Ramos (cell line): ENCODE results near the gene TMEM223.
"Not testable (repeated sequence)": the region's sequence is repeated elsewhere in the genome, so short reads cannot be mapped to it uniquely, and the experiment has no call there.

Experiments used
- in situ Hi-C: fragments of 300-500 bp; cut with MboI; formaldehyde crosslinking; loops from one replicate; pipeline ENCODE4 v1.14.3; 2022; ENCODE audit warnings: low sequenced_read_pairs; ENCODE audit not compliant: unreplicated experiment

TMEM223 gene

GRCh38 chr11:62757846-62758788, 33.7 kb downstream of the TMEM223 start:
- in situ Hi-C loops: no loop called here

GRCh38 chr11:62755086-62755615, 36.7 kb downstream of the TMEM223 start:
- in situ Hi-C loops: no loop called here

- in situ Hi-C loops: no loop called here
These were observed 37.8 kb downstream of the TMEM223 start, which contains the start of gene ZBTB3 for GRCh38 chr11:62753736-62754603. Gene ZBTB3 (minus strand): TSS chr11:62754160. CDS start chr11:62753664, 496 bp downstream.

- in situ Hi-C loops: no loop called here
These were observed 38.6 kb downstream of the TMEM223 start for GRCh38 chr11:62752994-62753735.

- in situ Hi-C loops: no loop called here
These were observed 39.5 kb downstream of the TMEM223 start for GRCh38 chr11:62752177-62752785.

GRCh38 chr11:62749931-62750330, 41.9 kb downstream of the TMEM223 start:
- in situ Hi-C loops: not testable (repeated sequence)

DNA sequence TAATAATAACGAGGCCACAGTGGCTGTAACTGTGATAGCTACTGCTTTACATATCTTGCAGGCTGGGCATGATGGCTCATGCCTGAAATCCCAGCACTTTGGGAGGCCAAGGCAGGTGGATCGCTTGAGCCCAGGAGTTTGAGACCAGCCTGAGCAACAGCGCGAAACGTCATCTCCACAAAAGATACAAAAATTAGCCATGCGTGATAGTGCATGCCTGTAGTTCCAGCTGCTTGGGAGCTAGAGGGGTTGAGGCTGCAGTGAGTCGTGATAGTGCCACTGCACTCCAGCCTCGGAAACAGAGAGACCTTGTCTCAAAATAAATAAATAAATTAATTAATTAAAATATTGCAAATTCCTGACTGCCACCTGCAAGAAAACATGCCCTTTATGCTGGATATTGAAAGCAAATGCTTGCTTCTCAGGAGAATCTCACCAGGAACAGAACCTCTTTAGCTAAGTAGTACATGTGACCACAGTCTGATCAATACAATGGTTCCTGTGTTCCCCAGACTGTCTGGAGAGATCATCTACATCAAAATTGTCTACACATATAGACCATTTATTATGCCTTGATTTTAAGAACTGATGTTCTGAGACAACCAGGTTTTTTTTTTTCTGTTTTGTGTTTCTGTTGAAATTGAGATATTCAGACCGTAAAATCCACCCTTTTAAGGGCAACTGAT, 44.2 kb downstream of the TMEM223 start:
- in situ Hi-C loops: no loop called here
